ENCODE measurements around the gene SFXN2. TPM values are rescaled to one million over a fixed set of nuclear protein-coding genes. Genes with fewer than 3 reads are reported as not detected.
"Not testable (repeated sequence)": the region's sequence is repeated elsewhere in the genome, so short reads cannot be mapped to it uniquely, and the experiment has no call there.

SFXN2 gene
- total RNA-seq, 1 experiment from 2014 or later = 12.9 TPM

DNA sequence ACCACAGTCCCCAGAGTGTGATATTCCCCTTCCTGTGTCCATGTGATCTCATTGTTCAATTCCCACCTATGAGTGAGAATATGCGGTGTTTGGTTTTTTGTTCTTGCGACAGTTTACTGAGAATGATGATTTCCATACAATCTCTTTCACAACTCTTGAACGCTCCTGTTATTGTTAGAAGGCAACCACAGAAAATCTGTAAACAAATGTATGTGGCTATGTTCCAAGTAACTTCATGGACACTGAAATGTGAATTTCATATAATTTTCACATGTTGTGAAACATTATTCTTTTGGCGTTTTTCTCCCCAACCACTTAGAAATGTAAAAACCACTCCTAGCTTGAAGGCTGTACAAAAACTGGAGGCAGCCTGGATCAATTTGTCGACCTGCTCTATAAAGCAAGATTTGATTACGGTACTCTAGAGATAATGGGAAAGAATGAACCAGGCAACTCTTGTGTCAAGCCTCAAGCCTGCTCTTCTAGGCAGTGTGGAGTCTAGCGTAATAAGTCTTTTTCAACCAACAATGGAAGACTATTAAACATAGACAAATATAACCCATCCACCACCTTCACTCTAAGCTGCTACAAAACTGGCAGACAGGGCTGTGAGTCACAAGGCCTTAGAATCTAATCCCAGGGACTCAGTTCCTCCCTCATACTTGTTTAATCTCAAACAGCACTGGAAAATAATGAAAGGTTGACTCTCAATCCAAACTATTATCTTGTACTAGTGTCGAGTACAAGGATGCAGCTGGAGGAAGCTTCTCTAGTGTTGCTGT lies 23.0 kb upstream of the SFXN2 start:
- Mint-ChIP-seq H3K4me3 (ENCODE audit: unreplicated experiment) (no peak overlapping the region), H3K36me3 (ENCODE audit: insufficient read depth, unreplicated experiment) (peaks cover 9% of the 10 kb centered on the region), H3K9me3 (ENCODE audit: unreplicated experiment) (no peaks in the 10 kb centered on the region), H3K4me1 (ENCODE audit: insufficient read depth, unreplicated experiment) (peaks cover 2% of the 10 kb centered on the region), H3K27me3 (ENCODE audit: insufficient read depth, unreplicated experiment) (no peaks in the 10 kb centered on the region), H3K27ac (ENCODE audit: low read depth, unreplicated experiment) (no peak overlapping the region)
- intact Hi-C loops (cut with micrococcal nuclease) = no loop called here
- CTCF ChIA-PET = interaction anchor here (1.1 to 1.6 kb wide), 3 partner anchors 13 to 22 kb away, joined by 3 to 7 read pairs (median 4); partner anchors contain the start of genes ARL3 and SFXN2
- POLR2A ChIA-PET = interaction anchor here (0.6 to 0.8 kb wide), 2 partner anchors 47 to 78 kb away, joined by 3 to 5 read pairs; no protein-coding TSS in a partner anchor
- peak; percentile 52 for DNase-seq (ENCODE audit: unreplicated experiment)
- TF ChIP-seq CTCF (IDR thresholded peaks at IDR 0.05; ENCODE audit: unreplicated experiment) = no peak
- no TSS peak for BruUV-seq (replicated peaks)

DNA sequence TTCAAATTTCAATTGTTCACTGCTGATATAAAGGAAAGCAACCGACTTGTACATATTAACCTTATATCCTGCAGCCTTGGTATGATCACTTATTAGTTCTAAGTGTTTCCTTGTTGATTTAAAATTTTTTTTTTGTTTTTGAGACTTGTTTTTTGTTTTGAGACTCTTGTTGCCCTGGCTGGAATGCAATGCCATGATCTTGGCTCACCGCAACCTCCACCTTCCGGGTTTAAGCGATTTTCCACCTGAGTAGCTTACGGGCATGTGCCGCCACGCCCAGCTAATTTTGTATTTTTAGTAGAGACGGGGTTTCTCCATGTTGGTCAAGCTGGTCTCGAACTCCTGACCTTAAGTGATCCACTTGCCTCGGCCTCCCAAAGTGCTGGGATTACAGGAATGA lies 19.0 kb upstream of the SFXN2 start:
- CTCF ChIA-PET = interaction anchor here (0.6 kb wide), 1 partner anchor 9 kb away, joined by 3 read pairs; no protein-coding TSS in a partner anchor
- H3K4me1 Mint-ChIP-seq (ENCODE audit: insufficient read depth, unreplicated experiment); H3K27me3 Mint-ChIP-seq (ENCODE audit: insufficient read depth, unreplicated experiment); H3K27ac Mint-ChIP-seq (ENCODE audit: low read depth, unreplicated experiment); H3K4me3 Mint-ChIP-seq (ENCODE audit: unreplicated experiment); DNase-seq (ENCODE audit: unreplicated experiment); intact Hi-C loops (cut with micrococcal nuclease); BruUV-seq (replicated peaks); H3K9me3 Mint-ChIP-seq (ENCODE audit: unreplicated experiment): not testable (repeated sequence)
- POLR2A ChIA-PET = interaction anchor here (2.6 kb wide), 1 partner anchor 18 kb away, joined by 14 read pairs; the partner anchor contains the start of genes ARL3 and SFXN2
- H3K36me3 Mint-ChIP-seq (ENCODE audit: insufficient read depth, unreplicated experiment) = peaks cover 26% of the 10 kb centered on the region

DNA sequence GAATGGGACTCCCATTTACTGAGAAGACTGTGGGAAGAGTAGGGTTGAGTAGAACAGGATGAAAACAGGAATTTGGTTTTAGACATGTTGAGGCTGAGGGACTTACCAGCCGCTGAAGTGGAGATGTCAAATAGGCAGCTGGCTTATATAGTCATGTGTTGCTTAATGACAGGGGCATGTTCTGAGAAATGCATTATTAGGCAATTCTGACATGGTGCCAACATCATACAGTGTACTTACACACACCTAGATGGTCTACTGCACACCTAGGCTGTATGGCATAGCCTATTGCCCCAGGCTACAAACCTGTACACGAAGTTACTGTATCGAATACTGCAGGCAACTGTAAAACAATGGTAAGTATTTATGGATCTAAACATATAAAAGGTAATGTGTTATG lies 17.7 kb upstream of the SFXN2 start:
- peak; percentile 86 for DNase-seq (ENCODE audit: unreplicated experiment)
- ChIA-PET CTCF (interaction anchor here (1.0 kb wide), 1 partner anchor 18 kb away, joined by 3 read pairs; no protein-coding TSS in a partner anchor), POLR2A (interaction anchor here (1.0 to 2.6 kb wide), 3 partner anchors 17 to 52 kb away, joined by 3 to 14 read pairs (median 8); partner anchors contain the start of genes ARL3 and SFXN2)
- no TSS peak for BruUV-seq (replicated peaks)
- Mint-ChIP-seq H3K4me1 (ENCODE audit: insufficient read depth, unreplicated experiment) (peaks cover 6% of the 10 kb centered on the region), H3K9me3 (ENCODE audit: unreplicated experiment) (no peaks in the 10 kb centered on the region), H3K27me3 (ENCODE audit: insufficient read depth, unreplicated experiment) (no peaks in the 10 kb centered on the region), H3K36me3 (ENCODE audit: insufficient read depth, unreplicated experiment) (peaks cover 26% of the 10 kb centered on the region), H3K4me3 (ENCODE audit: unreplicated experiment) (no peak overlapping the region), H3K27ac (ENCODE audit: low read depth, unreplicated experiment) (peak overlapping the region; percentile 82)
- intact Hi-C loops (cut with micrococcal nuclease) = no loop called here
- no peak for TF ChIP-seq CTCF (IDR thresholded peaks at IDR 0.05; ENCODE audit: unreplicated experiment)

DNA sequence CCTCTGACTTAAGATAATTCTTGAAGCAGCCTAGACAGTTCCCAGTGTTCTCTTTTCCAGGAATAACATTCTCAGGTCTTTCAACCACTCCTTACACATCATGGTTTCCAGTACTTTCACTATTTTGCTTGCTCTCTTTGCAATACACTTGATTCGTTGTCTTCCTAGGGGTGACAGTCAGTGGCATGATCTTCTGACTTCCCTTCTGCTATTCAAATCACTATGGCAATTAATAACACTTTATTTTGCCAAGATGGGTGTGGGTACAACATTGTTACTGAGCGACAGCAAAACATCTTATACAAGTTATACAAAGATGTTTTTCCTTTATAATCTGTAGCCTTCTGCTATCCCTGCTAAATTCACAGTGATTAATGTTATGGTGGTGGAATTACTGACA lies 15.5 kb upstream of the SFXN2 start:
- no peaks in the 10 kb centered on the region for H3K9me3 Mint-ChIP-seq (ENCODE audit: unreplicated experiment)
- TF ChIP-seq CTCF (IDR thresholded peaks at IDR 0.05; ENCODE audit: unreplicated experiment) = no peak
- H3K27me3 Mint-ChIP-seq (ENCODE audit: insufficient read depth, unreplicated experiment) = no peaks in the 10 kb centered on the region
- ChIA-PET CTCF (interaction anchor here (0.7 to 2.0 kb wide), 2 partner anchors 14 to 52 kb away, joined by 3 to 11 read pairs; no protein-coding TSS in a partner anchor), POLR2A (interaction anchor here (1.4 kb wide), 1 partner anchor 16 kb away, joined by 3 read pairs; no protein-coding TSS in a partner anchor)
- H3K4me3 Mint-ChIP-seq (ENCODE audit: unreplicated experiment) = no peak overlapping the region
- H3K4me1 Mint-ChIP-seq (ENCODE audit: insufficient read depth, unreplicated experiment) = peaks cover 6% of the 10 kb centered on the region
- no TSS peak for BruUV-seq (replicated peaks)
- H3K36me3 Mint-ChIP-seq (ENCODE audit: insufficient read depth, unreplicated experiment) = peaks cover 26% of the 10 kb centered on the region
- no peak for DNase-seq (ENCODE audit: unreplicated experiment)
- H3K27ac Mint-ChIP-seq (ENCODE audit: low read depth, unreplicated experiment) = no peak overlapping the region
- intact Hi-C loops (cut with micrococcal nuclease) = no loop called here
